ENCODE data around the gene KCNAB2. TPM values are rescaled to one million over a fixed set of nuclear protein-coding genes. Genes with fewer than 3 reads are reported as not detected.

The KCNAB2 gene
- polyA plus RNA-seq, 2 donors, result 2.2 to 2.8 TPM

DNA sequence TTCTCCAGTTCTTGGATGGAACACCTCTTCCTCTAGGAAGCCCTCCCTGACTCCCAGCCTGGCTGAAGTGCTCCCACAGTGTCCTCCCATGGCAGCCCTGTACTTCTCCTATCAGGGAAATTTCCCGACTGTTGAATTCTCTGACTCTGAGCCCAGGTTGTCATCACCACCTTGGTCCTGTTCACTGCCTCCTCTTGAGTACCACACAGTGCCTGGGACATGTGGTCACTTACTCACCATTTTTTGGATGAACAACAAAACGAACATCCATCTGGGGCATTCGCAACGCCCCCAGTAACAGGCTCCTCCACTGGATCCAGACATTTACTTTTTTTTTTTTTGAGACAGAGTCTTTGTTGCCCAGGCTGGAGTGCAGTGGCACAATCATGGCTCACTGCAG lies 97.0 kb downstream of the KCNAB2 start:
- Histone ChIP-seq H3K36me3 (ENCODE audit: control insufficient read depth in 2 of 2, insufficient read depth in 2 of 2, low read length in 1 of 2) (no peaks in the 10 kb centered on the region), H3K9me3 (ENCODE audit: control insufficient read depth in 2 of 2, insufficient read depth in 1 of 2, low read depth in 1 of 2, low read length in 1 of 2) (no peaks in the 10 kb centered on the region), H3K27me3 (ENCODE audit: control insufficient read depth in 1 of 2, insufficient read depth in 2 of 2, low read length in 2 of 2) (no peaks in the 10 kb centered on the region), H3K27ac (ENCODE audit: low read depth in 2 of 2, low read length in 1 of 2) (no peak overlapping the region), H3K4me3 (ENCODE audit: low read depth in 1 of 2, low read length in 2 of 2) (no peak overlapping the region), H3K4me1 (ENCODE audit: control insufficient read depth in 2 of 2, insufficient read depth in 2 of 2, low read length in 1 of 2) (no peaks in the 10 kb centered on the region)
- 79 to 82% methylated on average over 4 of the region's 4 CpGs for WGBS, 2 donors

DNA sequence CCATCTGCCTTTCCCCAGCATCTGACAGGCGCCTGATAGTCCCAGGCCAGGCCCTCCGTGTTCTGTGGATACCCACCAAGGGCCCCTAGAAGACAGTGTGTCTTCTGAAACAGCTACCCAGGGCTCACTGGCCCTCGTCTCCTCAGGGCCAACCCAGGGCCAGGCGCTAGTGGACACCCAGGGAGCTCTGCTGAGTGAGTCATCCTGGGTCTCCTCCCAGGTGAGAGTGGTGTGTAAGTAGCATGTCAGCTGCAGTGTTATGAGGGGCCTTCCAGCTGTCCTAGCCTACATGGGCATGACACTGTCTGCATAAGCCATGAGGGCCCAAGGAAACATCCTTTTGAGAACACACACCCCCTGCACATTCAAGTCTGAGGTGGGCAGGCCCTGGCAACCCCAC lies 97.7 kb downstream of the KCNAB2 start:
- Histone ChIP-seq H3K27me3 (ENCODE audit: control insufficient read depth in 1 of 2, insufficient read depth in 2 of 2, low read length in 2 of 2) (peaks cover 0 to 2% of the 10 kb centered on the region in 2 donors), H3K4me1 (ENCODE audit: control insufficient read depth in 2 of 2, insufficient read depth in 2 of 2, low read length in 1 of 2) (no peaks in the 10 kb centered on the region), H3K27ac (ENCODE audit: low read depth in 2 of 2, low read length in 1 of 2) (no peak overlapping the region), H3K36me3 (ENCODE audit: control insufficient read depth in 2 of 2, insufficient read depth in 2 of 2, low read length in 1 of 2) (no peaks in the 10 kb centered on the region), H3K9me3 (ENCODE audit: control insufficient read depth in 2 of 2, insufficient read depth in 1 of 2, low read depth in 1 of 2, low read length in 1 of 2) (no peaks in the 10 kb centered on the region), H3K4me3 (ENCODE audit: low read depth in 1 of 2, low read length in 2 of 2) (no peak overlapping the region)
- WGBS, 2 donors, result 82 to 93% methylated on average over 4 of the region's 4 CpGs

DNA sequence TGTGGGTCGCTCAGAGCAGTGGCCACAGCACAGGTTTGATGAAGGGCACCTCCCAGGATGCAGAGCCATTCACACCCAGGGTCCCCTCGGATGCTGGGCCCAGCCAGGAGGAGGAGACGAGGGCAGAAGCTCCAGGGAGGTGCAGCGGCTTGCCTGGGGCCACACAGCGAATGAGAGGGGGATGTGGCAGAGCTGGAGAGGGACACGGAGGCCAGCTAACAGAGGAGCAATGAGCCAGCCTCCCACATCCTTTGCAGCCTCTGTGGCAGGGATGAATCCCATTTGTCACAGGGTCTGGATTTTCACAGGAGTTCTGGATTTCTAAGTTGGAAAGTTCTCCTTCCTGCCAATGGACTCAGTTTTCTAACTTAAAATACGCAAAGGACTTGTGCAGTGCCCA lies 98.5 kb downstream of the KCNAB2 start:
- Histone ChIP-seq H3K9me3 (ENCODE audit: control insufficient read depth in 2 of 2, insufficient read depth in 1 of 2, low read depth in 1 of 2, low read length in 1 of 2) (no peaks in the 10 kb centered on the region), H3K27ac (ENCODE audit: low read depth in 2 of 2, low read length in 1 of 2) (no peak overlapping the region), H3K27me3 (ENCODE audit: control insufficient read depth in 1 of 2, insufficient read depth in 2 of 2, low read length in 2 of 2) (peaks cover 0 to 2% of the 10 kb centered on the region in 2 donors), H3K4me1 (ENCODE audit: control insufficient read depth in 2 of 2, insufficient read depth in 2 of 2, low read length in 1 of 2) (peaks cover 3 to 6% of the 10 kb centered on the region in 2 donors), H3K36me3 (ENCODE audit: control insufficient read depth in 2 of 2, insufficient read depth in 2 of 2, low read length in 1 of 2) (no peaks in the 10 kb centered on the region), H3K4me3 (ENCODE audit: low read depth in 1 of 2, low read length in 2 of 2) (no peak overlapping the region)
- whole genome bisulfite sequencing, 2 donors, result 72 to 79% methylated on average over 7 of the region's 7 CpGs

DNA sequence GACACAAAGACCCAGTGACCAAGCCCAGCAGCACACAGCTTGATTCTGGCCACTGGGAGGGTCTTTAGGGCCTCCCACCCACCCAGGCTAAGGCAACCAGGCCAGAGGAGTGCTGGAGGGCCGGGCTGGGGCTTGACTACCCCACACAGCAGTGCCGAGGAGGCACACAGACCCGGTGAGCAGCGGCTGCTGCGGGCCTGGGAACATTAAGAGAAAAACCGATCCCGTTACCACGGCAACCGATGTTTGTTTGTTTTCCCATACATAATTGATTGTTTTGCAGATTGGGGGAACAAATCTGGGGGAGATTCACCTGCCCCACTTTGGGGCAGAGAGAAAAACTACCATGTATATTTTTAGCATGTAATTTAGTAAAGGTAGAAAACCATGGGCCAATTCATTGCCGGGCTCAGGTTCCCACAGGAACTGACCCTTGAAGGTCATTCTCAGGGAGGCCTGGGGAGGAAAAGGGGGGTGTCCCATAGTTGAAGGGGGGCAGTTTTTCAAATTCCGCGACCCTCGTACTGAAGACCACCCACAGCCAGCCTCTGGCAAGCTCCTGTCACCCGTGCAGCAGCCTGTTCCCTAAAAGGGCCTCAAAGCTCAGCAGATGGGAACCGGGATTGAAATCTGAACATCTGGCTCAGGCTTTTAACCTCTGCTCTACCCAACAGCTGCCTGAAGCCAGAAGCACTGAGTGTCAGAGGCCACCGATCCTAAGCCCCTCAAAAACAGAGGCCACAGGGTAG lies 99.1 kb downstream of the KCNAB2 start:
- Histone ChIP-seq H3K27me3 (ENCODE audit: control insufficient read depth in 1 of 2, insufficient read depth in 2 of 2, low read length in 2 of 2) (peaks cover 0 to 2% of the 10 kb centered on the region in 2 donors), H3K36me3 (ENCODE audit: control insufficient read depth in 2 of 2, insufficient read depth in 2 of 2, low read length in 1 of 2) (no peaks in the 10 kb centered on the region), H3K4me1 (ENCODE audit: control insufficient read depth in 2 of 2, insufficient read depth in 2 of 2, low read length in 1 of 2) (peaks cover 3 to 6% of the 10 kb centered on the region in 2 donors), H3K27ac (ENCODE audit: low read depth in 2 of 2, low read length in 1 of 2) (no peak overlapping the region), H3K4me3 (ENCODE audit: low read depth in 1 of 2, low read length in 2 of 2) (no peak overlapping the region), H3K9me3 (ENCODE audit: control insufficient read depth in 2 of 2, insufficient read depth in 1 of 2, low read depth in 1 of 2, low read length in 1 of 2) (no peaks in the 10 kb centered on the region)
- 46 to 49% methylated on average over 16 of the region's 16 CpGs for WGBS, 2 donors

DNA sequence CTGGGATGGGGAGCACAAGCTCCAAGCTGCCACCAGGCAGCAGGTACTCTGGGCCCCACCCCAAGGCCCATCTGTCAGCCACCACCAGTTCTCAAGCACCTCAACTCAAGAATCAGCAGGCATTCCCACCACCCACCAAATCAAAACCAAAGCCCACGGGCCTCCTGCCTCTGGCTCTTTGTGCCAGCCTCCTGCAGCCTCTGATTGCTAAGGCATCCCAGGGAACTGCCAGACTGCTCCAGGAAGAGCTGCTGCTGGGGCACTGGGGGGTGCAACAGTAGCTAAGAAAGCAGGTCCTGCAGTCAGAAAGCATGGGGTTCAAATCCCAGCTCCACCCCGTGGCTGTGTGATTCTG lies 99.7 kb downstream of the KCNAB2 start:
- H3K9me3 ChIP-seq (ENCODE audit: control insufficient read depth in 2 of 2, insufficient read depth in 1 of 2, low read depth in 1 of 2, low read length in 1 of 2), result no peaks in the 10 kb centered on the region
- 62 to 72% methylated on average over 2 of the region's 2 CpGs for whole genome bisulfite sequencing, 2 donors
- H3K36me3 ChIP-seq (ENCODE audit: control insufficient read depth in 2 of 2, insufficient read depth in 2 of 2, low read length in 1 of 2), result no peaks in the 10 kb centered on the region
- H3K27ac ChIP-seq (ENCODE audit: low read depth in 2 of 2, low read length in 1 of 2), result no peak overlapping the region
- H3K4me3 ChIP-seq (ENCODE audit: low read depth in 1 of 2, low read length in 2 of 2), result no peak overlapping the region
- H3K4me1 ChIP-seq (ENCODE audit: control insufficient read depth in 2 of 2, insufficient read depth in 2 of 2, low read length in 1 of 2), result peaks cover 3 to 6% of the 10 kb centered on the region in 2 donors
- H3K27me3 ChIP-seq (ENCODE audit: control insufficient read depth in 1 of 2, insufficient read depth in 2 of 2, low read length in 2 of 2), result peaks cover 0 to 2% of the 10 kb centered on the region in 2 donors

DNA sequence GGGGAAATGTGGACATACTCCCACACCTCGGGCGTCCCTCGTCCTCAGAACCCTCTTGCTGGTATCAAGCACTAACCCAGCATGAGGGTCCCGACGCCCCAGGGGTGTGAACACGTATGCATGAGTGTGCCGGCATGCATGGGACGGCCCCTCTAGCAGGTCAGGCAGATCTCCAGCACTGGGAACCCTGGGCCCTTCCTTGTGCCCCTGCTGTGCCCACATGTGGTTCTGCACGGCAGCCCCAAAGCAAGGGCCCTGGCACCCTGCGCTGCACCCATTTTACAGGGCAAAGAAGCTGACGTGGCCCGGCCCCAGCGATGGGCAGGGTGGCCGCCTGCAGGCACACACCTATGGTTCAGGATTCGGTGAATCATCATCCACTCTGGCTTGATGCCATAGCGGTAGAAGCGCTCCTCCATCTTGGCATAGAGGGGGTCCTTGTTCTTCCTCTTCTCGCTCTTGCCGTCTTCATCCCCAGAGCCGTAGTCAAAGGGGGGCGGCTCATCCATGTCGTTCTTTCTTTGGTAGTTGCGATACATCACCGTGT lies 100.2 kb downstream of the KCNAB2 start:
- H3K27me3 ChIP-seq (ENCODE audit: control insufficient read depth in 1 of 2, insufficient read depth in 2 of 2, low read length in 2 of 2), result peaks cover 0 to 2% of the 10 kb centered on the region in 2 donors
- 76 to 79% methylated on average over 24 of the region's 24 CpGs for WGBS, 2 donors
- no peak overlapping the region for H3K27ac ChIP-seq (ENCODE audit: low read depth in 2 of 2, low read length in 1 of 2)
- no peak overlapping the region for H3K4me3 ChIP-seq (ENCODE audit: low read depth in 1 of 2, low read length in 2 of 2)
- H3K36me3 ChIP-seq (ENCODE audit: control insufficient read depth in 2 of 2, insufficient read depth in 2 of 2, low read length in 1 of 2), result no peaks in the 10 kb centered on the region
- peaks cover 3 to 6% of the 10 kb centered on the region in 2 donors for H3K4me1 ChIP-seq (ENCODE audit: control insufficient read depth in 2 of 2, insufficient read depth in 2 of 2, low read length in 1 of 2)
- no peaks in the 10 kb centered on the region for H3K9me3 ChIP-seq (ENCODE audit: control insufficient read depth in 2 of 2, insufficient read depth in 1 of 2, low read depth in 1 of 2, low read length in 1 of 2)

DNA sequence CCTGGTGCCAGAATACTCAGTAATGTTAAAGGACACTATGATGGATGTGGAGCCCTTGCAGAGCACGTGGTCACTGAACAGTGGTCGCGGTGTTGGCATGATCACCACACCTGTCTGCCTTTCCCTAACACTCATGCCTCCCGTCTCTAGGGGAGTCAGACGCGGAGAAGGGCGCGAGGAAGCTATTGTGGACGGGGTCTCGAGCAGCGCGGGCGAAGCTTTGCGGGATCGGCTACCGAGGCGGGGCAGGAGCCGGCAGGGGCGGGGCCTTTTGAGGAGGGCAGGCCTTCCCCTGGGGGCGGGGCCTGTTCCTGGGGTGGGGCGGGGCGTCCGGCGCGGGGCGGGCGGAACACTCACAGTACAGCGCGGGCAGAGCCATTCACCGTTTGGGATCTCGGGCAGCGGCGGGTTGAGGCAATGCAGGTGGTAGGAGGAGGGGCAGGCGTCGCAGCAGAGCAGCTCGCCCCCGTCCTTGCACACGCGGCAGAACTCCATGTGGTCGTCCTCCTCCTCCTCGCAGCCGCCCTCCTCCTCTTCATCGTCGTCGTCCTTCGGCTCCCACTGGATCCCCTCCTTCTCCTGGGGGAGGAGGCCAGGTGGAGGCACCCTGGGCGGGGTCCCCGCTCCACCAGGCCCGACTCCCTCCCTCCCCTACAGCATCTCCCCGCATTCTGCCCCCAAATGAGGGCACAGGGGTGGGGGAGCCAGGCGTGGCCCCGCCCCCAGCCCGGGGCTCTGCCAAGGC lies 103.0 kb downstream of the KCNAB2 start:
- Histone ChIP-seq H3K27ac (ENCODE audit: low read depth in 2 of 2, low read length in 1 of 2) (no peak overlapping the region), H3K36me3 (ENCODE audit: control insufficient read depth in 2 of 2, insufficient read depth in 2 of 2, low read length in 1 of 2) (no peaks in the 10 kb centered on the region), H3K4me1 (ENCODE audit: control insufficient read depth in 2 of 2, insufficient read depth in 2 of 2, low read length in 1 of 2) (peaks cover 3 to 6% of the 10 kb centered on the region in 2 donors), H3K9me3 (ENCODE audit: control insufficient read depth in 2 of 2, insufficient read depth in 1 of 2, low read depth in 1 of 2, low read length in 1 of 2) (no peaks in the 10 kb centered on the region), H3K27me3 (ENCODE audit: control insufficient read depth in 1 of 2, insufficient read depth in 2 of 2, low read length in 2 of 2) (peaks cover 0 to 2% of the 10 kb centered on the region in 2 donors), H3K4me3 (ENCODE audit: low read depth in 1 of 2, low read length in 2 of 2) (no peak overlapping the region)
- WGBS, 2 donors, result 6% methylated on average over 43 to 53 of the region's 53 CpGs

DNA sequence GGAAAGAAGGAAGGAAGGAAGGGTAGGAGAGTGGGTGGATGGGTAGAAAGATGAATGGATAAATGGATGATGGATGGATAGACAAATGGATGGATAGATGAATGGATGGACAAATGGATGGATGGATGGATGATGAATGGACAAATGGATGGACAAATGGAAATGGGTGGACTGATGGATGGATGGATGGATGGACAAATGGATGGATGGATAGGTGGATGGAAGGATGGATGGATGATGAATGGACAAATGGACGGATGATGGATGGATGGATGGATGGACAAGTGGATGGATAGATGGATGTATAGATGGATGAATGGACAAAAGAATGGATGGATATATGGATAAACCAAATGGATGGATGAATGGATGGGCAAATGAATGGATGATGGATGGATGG lies 103.9 kb downstream of the KCNAB2 start:
- no peaks in the 10 kb centered on the region for H3K36me3 ChIP-seq (ENCODE audit: control insufficient read depth in 2 of 2, insufficient read depth in 2 of 2, low read length in 1 of 2)
- no peak overlapping the region for H3K27ac ChIP-seq (ENCODE audit: low read depth in 2 of 2, low read length in 1 of 2)
- H3K4me3 ChIP-seq (ENCODE audit: low read depth in 1 of 2, low read length in 2 of 2), result no peak overlapping the region
- peaks cover 3 to 6% of the 10 kb centered on the region in 2 donors for H3K4me1 ChIP-seq (ENCODE audit: control insufficient read depth in 2 of 2, insufficient read depth in 2 of 2, low read length in 1 of 2)
- H3K27me3 ChIP-seq (ENCODE audit: control insufficient read depth in 1 of 2, insufficient read depth in 2 of 2, low read length in 2 of 2), result peaks cover 0 to 2% of the 10 kb centered on the region in 2 donors
- WGBS, 2 donors, result 93 to 94% methylated on average over 1 of the region's 1 CpG
- H3K9me3 ChIP-seq (ENCODE audit: control insufficient read depth in 2 of 2, insufficient read depth in 1 of 2, low read depth in 1 of 2, low read length in 1 of 2), result no peaks in the 10 kb centered on the region

DNA sequence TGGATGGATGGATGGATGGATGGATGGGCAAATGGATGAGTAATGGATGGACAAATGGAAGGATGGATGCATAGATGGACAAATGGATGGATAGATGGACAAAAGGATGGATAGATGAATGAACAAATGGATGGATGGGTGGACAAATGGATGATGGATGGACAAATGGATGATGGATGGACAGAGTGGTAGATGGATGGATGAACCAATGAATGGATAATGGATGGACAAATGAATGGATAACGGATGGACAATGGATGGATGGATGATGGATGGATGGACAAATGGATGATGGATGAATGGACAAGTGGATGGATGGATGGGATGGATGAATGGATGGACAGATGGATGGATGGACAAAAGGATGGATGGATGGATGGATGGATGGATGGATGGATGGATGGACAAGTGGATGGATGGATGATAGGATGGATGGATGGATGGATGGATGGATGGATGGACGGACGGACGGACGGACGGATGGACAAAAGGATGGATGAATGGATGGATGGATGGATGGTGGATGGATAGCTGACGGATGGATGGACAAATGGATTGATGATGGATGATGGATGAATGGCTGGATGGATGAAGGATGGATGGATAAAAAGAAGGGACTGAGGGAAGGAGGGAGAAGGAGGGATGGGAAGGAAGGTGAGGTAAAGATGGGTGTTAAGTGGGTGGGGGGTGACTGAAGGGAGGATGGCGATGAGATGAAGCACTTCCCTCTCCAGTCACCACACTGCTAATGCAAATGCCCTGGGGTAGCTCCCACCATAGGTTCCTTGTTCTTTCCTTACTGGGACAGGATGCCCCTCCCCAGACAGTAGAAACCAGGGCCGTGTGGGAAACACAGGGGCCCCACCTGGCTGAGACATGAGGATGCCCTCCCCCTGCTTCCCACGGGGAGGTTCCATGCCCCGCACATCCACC lies 104.6 kb downstream of the KCNAB2 start:
- peaks cover 0 to 2% of the 10 kb centered on the region in 2 donors for H3K27me3 ChIP-seq (ENCODE audit: control insufficient read depth in 1 of 2, insufficient read depth in 2 of 2, low read length in 2 of 2)
- no peaks in the 10 kb centered on the region for H3K36me3 ChIP-seq (ENCODE audit: control insufficient read depth in 2 of 2, insufficient read depth in 2 of 2, low read length in 1 of 2)
- no peak overlapping the region for H3K4me3 ChIP-seq (ENCODE audit: low read depth in 1 of 2, low read length in 2 of 2)
- H3K4me1 ChIP-seq (ENCODE audit: control insufficient read depth in 2 of 2, insufficient read depth in 2 of 2, low read length in 1 of 2), result peaks cover 3 to 6% of the 10 kb centered on the region in 2 donors
- 83 to 91% methylated on average over 11 of the region's 11 CpGs for WGBS, 2 donors
- no peak overlapping the region for H3K27ac ChIP-seq (ENCODE audit: low read depth in 2 of 2, low read length in 1 of 2)
- no peaks in the 10 kb centered on the region for H3K9me3 ChIP-seq (ENCODE audit: control insufficient read depth in 2 of 2, insufficient read depth in 1 of 2, low read depth in 1 of 2, low read length in 1 of 2)

Measured in esophagus (tissue), 2 donors.